Erythroblast (primary cell): Measurements from ENCODE around the gene CDC7.

ENCODE experiments used
- GATA1 ChIP-seq: IDR thresholded peaks from 2 replicates; pipeline ENCODE4 v1.6.1; 2011; ENCODE audit warnings: low read depth, mild to moderate bottlenecking, control low read depth, low read length, moderate library complexity
- POLR2A ChIP-seq: IDR thresholded peaks from 2 replicates; pipeline ENCODE4 v1.6.1; 2011; ENCODE audit warnings: mild to moderate bottlenecking, low read length

- TF ChIP-seq POLR2A (no peak), GATA1 (no peak)
These were observed 58.5 kb downstream of the CDC7 start for GRCh38 chr1:91559046-91559750.
